ENCODE data around the gene MLANA.

Gene MLANA, protein sequence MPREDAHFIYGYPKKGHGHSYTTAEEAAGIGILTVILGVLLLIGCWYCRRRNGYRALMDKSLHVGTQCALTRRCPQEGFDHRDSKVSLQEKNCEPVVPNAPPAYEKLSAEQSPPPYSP

GRCh38 chr9:5890641-5891040, at the start of gene MLANA:
Gene MLANA (plus strand): TSS chr9:5890889. CDS start chr9:5892475, 1,586 bp downstream.
- no peak for DNase-seq (ENCODE audit: low read depth in 2 of 2)

- DNase-seq (ENCODE audit: low read depth in 2 of 2) = no peak
Observed at GRCh38 chr9:5841771-5842573, 48.7 kb upstream of the MLANA start.

- DNase-seq (ENCODE audit: low read depth in 2 of 2) = no peak
Observed at GRCh38 chr9:5842929-5843793, 47.5 kb upstream of the MLANA start.

- DNase-seq (ENCODE audit: low read depth in 2 of 2) = no peak
Observed at GRCh38 chr9:5843794-5844471, 46.8 kb upstream of the MLANA start.

DNA sequence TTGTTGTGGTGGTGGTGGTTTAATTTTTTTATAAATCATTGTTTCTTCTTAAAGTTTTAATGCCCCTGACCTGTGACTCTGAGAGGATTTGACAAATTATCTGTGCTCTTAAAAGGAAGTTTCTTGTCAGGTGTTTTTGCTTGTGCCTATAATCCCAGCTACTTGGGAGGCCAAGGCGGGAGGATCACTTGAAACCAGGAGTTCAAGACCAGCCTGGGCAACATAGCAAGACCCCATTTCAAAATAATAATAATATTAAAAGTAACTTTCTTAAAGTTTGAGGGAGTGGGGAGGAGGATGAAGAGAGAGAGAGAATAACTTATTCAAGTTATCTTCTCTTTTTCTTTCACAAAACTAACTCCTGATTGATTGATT, 45.5 kb upstream of the MLANA start:
- DNase-seq (ENCODE audit: low read depth in 2 of 2) = no peak

- no peak for DNase-seq (ENCODE audit: low read depth in 2 of 2)
Observed at GRCh38 chr9:5846096-5846495, 44.6 kb upstream of the MLANA start.

DNA sequence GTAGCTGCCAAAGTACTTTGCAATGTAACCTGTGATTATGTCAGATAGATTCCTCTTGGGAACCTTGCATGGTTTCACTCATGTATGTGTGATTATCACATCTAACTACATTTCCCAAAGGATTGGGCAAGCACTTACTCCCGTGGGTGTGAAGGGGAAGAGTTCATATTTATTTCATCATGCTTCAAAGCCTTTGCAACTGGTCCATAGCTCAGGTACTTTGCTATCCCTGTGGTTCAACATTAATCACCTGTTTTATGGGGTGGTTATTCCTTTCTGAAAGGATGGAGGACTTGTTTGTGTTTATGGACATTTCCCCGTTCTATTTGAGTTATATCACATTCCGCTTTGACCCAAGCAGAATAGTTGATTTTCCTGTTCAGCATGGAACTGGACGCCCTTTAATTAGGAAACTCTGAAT, 44.2 kb upstream of the MLANA start:
- DNase-seq (ENCODE audit: low read depth in 2 of 2) = no peak

GRCh38 chr9:5848372-5848882, 42.3 kb upstream of the MLANA start:
- no peak for DNase-seq (ENCODE audit: low read depth in 2 of 2)

DNA sequence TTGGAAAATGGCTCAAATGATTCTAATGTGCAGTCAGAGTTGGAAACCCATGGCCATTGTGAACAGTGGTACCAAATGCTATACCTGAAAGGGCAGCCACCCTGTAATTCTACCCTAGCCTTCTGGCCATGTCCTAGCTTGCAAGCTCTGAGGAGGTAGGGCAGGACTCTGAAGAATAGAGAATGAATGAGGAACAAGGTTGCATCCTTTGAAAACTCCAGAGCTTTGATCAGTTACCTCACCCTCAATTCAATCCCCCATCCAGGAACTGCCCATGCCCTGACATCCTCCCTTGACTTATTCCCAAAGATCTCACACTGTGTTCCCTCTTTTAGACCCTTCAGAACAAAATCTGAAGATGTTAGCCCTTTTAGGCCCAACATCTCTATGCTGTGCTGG, 40.0 kb upstream of the MLANA start:
- no peak for DNase-seq (ENCODE audit: low read depth in 2 of 2)

DNA sequence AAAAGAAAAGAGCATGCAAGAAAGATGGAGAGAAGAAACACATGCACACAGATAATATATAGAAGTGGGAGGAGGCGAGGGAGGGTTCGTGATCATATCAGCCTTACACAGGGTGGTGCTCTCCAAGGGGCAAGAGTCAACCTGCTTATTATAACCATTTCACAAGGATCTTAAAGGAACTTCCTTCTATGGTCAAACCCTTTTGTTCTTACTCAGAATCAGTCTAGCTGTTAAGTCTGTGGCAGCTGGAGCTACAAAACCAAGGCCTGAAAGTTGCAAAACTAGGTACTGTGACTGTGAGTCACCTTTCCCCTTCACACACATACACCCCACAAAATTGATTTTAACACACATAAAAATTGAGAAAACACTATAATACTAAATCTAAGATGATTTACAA, 39.2 kb upstream of the MLANA start:
- no peak for DNase-seq (ENCODE audit: low read depth in 2 of 2)

GRCh38 chr9:5852987-5853386, 37.7 kb upstream of the MLANA start:
- no peak for DNase-seq (ENCODE audit: low read depth in 2 of 2)

DNA sequence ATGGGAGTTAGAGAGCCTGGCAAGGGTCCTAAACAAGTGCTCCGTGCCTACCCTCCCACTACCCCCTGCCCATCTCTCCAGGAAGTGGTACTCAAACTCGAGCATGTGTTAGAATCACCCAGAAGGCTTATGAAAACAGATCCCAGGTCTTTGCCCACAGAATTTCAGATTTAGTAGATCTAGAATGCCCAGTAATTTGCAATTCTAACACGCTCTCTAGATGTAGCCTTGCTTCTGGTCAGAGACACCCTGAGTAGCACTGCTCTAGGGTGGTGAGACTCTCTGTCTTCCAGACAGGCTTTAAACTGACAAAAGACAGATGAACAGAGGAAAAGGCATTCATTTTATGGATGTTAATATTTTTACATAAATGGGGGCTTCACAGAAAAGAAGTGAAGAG, 37.1 kb upstream of the MLANA start:
- DNase-seq (ENCODE audit: low read depth in 2 of 2) = no peak

- DNase-seq (ENCODE audit: low read depth in 2 of 2) = no peak
Observed at GRCh38 chr9:5854063-5854790, 36.5 kb upstream of the MLANA start.

- DNase-seq (ENCODE audit: low read depth in 2 of 2) = no peak
Observed at GRCh38 chr9:5857928-5858327, 32.8 kb upstream of the MLANA start.

DNA sequence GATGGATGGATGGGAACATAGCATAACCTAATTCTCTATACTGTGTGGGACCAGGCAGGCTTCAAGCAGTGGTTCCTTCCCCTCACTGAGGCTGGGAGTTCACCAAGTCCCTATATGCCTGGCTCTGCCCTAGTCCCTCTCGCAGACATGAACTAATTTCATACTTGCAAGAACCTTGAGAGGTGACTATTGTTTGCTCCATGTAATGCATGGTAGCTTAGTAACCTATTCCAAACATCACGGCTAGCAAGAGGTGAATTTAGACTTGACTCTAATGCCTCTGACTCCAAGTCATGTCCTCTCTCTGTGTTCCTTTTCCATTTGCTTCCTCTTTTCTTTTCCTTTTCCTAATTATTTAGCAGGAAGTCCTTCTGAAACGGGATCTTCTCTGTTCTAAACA, 31.9 kb upstream of the MLANA start:
- DNase-seq (ENCODE audit: low read depth in 2 of 2) = no peak

DNA sequence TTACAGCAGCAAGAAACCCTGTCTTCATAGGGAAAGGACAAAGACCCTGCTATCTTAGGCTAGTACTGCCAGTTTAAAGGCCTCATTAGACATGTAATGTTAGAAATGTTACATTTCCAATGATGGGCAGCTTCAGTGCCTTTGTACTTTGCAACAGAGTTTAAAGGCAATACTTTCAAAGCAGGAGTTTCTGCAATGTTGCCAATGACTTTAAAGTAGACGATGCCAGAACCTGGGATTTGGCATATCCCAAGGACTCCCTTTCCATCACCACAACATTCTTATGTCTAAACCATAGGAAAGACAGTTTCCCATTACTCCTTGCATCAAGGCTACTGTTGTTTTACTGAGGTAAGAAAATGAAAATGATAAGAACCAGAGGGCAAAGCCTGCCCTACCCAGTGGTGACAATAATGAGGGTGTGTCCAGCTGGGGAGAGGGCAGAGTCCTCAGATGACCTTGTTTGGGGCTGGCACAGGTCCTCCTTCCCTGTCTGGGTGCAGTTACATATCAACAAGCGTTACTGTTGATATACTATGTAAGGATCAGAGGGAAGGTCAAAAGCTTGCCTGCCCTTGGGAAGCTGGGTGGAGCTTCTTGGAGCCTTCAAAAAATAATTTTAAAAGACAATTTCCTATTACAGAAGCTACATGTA, 27.5 kb upstream of the MLANA start:
- DNase-seq (ENCODE audit: low read depth in 2 of 2) = no peak

GRCh38 chr9:5864446-5864845, 26.2 kb upstream of the MLANA start:
- no peak for DNase-seq (ENCODE audit: low read depth in 2 of 2)

DNA sequence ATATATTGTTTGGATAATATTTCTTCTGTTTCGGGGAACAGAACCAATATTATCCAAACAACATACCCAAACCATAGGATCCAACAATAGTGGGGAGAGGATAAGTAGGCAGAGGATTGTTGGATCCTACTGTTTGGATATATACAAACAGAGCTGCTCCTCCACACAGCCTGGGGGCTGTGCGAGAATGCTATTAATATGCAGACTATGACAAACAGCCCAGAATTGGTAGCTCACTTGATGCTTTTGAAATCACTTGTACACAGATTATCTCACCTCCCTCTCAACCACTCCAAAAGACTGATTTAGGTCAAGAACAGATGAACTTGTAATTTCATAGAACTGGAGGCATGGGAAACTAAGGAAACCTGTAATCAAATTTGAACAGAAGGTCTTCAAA, 24.4 kb upstream of the MLANA start:
- DNase-seq (ENCODE audit: low read depth in 2 of 2) = no peak

GRCh38 chr9:5866685-5867084, 24.0 kb upstream of the MLANA start:
- no peak for DNase-seq (ENCODE audit: low read depth in 2 of 2)

GRCh38 chr9:5868235-5868634, 22.5 kb upstream of the MLANA start:
- DNase-seq (ENCODE audit: low read depth in 2 of 2) = no peak

Measured in fibroblast of skin of left quadriceps (primary cell).